ENCODE measurements around the gene MYH7B.

The MYH7B gene

DNA sequence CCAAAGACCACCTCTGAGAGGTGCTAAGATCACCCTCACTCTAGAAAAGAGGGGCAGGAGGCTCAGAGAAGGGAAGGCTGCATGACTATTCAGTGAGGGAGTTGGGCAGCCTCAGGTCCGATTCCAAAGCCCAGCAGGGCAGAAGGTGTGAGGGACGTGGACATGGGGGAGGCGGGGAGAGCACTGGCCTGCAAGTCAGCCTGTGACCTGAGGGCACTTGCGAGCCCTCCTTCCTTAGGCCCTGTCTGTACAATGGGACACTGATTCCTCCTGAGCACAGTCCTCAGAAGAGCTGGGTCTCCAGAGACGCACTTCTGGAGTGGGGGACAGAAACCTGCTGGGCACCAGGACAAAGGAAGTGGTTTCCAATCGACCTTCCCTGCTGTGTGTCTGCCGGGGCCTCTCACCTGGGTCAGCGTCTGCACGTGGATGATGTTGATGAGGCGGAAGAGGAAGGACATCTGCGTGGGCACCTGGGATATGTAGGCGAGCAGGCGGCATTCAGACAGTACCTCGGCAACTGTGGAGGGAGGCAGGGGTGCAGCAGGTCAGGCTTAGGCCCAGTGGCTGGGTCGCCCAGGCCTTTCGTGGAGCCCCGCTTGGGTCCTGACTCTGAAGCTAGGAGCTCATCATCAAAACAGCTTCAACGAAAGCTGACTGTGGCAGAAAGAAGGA is 48.5 kb downstream of the MYH7B start:
- no peak for DNase-seq (ENCODE audit: low read depth in 2 of 2, low spot score in 1 of 2)

DNA sequence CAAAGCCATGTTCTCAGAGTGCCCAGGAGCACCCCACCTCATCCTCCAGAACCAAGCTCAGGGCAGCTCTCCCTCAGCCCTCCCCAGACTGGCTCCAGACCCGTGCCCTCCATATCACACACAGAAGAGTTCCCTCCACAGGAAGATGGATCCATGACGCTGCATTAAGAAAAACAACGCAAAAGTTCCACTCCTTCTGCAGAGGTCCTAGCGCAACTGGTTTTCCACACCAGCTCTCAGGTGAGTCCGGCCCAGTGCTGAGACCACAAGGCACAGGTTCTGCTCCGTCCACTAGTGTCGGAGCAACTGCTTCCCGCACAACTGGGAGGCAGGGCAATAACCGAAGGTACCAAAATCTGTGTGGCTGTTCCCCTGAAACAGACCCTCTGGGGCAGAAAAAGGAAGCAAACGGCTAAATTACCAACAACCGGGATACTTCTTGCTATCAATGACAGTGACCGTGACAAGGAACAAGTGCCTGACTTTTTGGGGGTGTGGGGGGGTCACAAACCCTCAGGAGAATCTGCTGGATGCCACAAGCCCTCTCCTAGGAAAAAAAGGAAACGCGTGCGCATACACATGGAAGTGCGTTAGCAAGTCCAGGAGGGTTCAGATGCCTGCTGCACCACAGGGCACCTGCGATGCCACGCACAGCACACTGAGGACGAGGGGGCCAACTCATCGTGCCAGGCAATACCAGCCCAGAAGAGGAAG is 49.2 kb downstream of the MYH7B start:
- DNase-seq (ENCODE audit: low read depth in 2 of 2, low spot score in 1 of 2), result no peak

Data from stimulated activated CD8-positive, alpha-beta memory T cell treated with anti-CD3 and anti-CD28 coated beads, Interleukin-4, amount 100 ng/mL, for 1 hour (primary cell).